Hippocampal formation (tissue), 2 donors: ENCODE data around the gene CDH4.
A peak's percentile ranks its signal among the peaks of the same experiment; 100 is the strongest.

ENCODE experiments used
- DNase-seq, 2 donors: peaks; one replicate each; lab custom pipeline; 2025; lab: John Stamatoyannopoulos, UW

CDH4 gene

GRCh38 chr20:61878478-61879302 is 626.6 kb downstream of the CDH4 start:
- DNase-seq: no peak

GRCh38 chr20:61879303-61879620 is 627.2 kb downstream of the CDH4 start:
- DNase-seq: no peak

DNA sequence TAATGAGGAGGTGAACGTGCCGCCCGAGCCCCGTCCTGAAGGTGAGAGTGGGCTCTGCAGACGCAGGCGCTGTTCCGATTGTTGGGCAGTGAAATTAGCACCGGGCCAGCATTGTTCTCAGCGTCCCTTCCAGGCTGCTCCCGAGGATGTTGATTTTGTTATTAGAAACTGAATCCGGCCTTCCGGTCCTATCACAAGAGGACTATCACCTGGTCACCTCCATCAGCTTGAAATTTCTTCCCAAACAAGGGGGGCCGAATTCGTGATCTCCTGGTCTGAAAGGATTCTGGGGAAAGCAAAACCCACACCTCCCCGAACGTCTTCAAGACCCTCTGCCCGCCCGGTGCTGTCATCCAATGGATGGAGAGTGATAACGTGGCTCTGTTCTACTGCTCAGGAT is 627.6 kb downstream of the CDH4 start:
- DNase-seq: no peak

DNA sequence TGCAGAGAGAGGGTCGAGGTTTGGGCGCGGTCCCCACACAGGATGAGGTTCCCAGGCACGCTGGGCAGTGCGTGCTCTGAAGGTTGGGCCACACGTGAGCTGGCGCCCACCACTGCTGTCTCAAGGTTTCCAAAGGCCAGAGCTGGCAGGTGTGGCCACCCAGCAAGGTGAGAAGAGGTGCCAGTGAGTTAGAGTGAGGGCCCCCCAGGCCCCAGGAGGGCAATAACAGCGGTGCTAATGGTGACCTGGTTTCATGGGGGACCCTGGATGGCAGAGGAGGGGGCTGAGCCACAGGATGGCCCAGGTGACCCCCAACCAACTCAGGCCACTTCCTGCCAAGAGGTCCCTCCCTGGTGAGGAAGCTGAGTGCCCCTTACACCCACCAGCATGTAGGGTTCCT is 628.6 kb downstream of the CDH4 start:
- DNase-seq: no peak

DNA sequence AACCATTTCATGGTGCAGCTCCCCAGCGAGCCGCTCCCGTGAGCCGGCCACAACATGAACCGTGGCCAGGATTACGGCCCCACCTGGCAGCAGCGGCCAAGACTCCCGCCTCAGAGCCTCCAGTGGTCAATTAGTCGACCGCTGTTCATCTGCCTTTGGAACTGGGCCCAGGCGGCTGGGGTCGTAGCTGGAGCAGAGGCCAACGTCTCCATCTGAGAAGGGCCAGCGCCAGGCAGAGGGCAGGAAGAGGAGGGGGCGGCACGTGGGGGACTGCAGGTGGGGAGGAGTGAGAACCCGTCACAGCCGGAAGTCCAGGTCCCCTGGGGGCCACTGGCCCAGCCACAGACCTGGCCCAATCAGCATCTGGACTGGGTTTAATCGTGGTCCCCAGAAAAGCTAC is 629.4 kb downstream of the CDH4 start:
- DNase-seq: no peak

DNA sequence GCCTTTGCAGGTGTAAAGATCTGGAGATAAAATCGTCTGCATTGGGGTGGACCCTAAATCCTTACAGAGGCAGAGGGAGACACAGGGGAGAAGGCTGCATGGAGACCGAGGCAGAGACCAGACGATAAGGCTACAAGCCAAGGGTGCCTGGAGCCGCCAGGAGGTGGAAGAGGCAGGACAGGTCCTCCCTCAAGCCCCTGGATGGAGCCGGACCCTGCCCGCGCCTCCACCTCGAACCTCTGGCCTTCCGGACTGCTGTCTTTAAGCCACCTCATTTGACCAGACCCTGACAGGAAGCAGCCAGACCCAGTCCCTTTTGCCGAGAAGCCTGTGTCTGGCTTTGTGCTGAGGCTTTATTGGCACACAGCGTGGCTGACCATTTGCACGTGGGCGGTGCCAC is 629.8 kb downstream of the CDH4 start:
- DNase-seq: no peak

DNA sequence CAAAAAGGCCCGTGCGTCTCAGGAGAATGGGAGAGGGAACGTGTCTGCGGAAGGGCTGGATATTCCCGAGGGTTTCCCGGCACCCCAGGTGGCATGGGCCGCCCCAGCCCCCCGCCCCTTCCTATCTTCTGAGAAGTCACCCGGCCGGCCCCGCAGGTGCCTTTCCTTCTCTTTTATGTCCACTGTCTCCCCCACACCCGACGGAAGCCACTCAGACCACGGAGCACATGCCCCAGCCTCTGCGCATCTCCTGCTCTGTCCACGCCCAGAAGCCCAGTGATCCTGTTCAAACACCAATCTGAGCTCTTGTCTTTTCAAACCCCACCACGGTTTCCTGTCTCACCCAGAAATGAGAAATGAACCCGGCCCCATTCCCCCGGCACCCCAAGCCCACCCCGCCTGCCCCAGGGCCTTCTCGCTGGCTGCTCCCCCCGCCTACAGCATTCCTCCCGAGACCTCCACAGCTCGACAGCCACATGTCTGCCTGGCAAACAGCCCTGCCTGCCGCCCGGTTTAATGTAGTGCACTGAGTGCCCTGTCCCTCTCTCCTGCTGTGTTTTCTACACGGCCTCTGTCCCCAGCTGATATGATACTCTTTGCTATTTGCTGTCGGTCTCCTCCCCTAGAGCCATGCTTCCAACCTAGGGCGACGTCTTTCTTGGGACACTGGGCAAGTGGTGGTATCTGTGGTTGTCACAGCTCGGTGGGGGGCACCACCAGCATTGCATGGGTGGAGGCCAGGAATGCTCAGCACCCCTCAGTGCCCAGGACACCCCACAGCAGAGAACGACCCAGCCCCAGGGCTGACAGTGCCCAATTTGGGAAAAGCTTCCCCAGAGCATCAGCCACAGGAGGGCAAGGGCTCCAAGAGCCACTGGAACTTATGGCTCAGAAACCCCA is 630.9 kb downstream of the CDH4 start:
- DNase-seq: no peak

DNA sequence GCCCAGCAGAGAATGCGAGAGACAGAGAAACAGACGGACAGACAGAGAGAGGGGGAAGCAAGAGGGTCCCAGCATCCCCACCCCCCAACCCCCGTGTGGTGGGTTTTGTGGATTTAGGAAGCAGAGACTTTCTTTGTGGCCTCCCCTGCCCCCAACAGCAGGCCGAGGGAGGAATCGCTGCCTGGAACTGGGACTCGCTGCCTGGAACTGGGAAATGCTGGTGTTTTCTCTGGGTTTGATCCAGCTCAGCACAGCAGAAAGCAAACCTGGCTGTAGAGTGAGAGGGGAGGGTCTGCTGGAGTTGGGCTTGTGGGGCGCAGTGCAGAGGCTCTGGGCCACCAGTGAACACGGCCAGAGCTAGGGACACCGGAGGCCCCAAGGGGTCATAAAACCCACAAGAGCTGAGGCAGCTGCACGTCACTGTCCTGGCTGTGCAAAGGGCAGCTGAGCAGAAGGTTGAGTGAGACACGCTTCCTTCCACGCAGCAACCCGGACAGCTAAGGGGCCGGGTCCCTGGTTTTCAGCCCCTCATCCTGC is 631.9 kb downstream of the CDH4 start:
- DNase-seq: no peak

DNA sequence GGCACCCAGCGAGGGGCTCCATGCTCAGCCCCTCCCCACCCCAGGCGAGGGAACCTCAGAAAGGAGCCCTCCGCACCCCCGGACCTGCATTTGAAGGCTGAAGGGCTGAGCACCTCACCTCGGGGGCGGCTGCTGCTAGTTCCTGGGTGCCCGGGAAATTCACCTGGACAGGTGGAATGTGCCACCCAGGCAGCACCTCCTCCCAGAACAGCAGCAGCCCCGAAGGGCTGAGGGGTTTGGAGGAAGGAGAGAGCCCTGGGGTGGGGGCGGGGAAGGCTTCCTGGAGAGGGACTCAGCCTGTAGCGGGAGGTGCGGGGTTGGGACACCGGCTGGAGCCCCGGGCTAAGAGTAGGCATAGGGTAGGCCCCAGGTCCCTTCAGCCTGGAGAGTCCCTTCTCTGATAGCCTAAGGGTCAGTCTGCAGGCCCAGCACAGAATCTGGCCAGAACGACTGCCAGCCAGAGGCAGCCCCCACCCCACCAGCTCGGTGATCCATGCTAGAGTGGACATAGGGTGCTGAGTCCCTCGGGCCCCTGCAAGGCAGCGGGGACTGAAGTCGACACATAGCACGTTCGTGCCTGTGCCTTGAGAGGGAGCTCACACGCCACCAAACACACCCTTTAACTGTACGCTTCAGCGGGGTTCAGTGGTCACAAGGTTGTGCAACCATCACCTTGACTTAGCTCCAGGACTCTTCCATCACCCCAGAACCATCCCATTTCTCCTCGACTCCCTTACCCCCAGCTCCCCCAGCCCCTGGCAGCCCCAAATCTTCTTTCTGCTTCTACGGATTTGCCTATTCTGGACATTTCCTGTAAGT is 632.7 kb downstream of the CDH4 start:
- DNase-seq: no peak

GRCh38 chr20:61885759-61886715 is 634.0 kb downstream of the CDH4 start:
- DNase-seq: no peak

DNA sequence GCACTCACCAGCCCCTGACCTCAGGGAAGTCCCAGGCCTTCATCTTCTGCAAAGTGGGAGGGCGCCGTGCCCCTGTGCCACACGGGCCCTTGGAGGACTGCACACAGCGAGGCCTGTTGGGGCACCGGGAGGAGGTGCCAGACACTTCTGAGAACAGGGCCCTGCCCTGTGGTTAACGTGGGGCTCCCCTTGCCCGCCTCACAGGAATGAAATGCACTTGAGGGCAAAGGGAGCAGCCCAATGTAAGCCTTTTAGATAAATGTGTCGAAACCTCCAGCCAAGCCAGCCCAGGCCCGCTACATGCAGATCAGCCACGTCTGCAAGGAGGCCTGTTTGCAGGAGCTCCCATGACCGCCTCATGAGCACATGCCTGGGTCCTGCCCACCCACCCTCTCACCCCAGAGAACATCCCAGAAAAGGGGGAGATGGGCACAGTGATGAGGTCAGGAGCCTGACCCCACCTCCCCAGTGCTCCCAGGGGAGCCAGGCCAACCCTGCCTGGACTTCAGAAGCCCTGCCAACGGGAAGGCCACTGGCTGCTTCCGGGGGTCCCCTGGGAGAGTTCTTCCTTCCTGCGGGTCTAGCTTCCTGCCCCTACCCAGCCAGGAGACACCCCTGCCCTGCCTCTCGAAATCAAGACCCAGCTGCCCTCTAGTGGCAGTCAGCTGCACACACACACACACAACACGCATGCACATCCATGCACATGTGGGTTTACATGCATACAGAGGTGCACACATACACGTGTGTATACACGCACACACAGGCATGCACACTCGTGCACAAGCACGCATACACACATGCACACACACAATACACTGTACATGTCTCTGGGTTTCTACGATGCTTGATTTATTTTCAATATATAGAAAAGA is 634.9 kb downstream of the CDH4 start:
- DNase-seq: peak; percentile 7 to 8

DNA sequence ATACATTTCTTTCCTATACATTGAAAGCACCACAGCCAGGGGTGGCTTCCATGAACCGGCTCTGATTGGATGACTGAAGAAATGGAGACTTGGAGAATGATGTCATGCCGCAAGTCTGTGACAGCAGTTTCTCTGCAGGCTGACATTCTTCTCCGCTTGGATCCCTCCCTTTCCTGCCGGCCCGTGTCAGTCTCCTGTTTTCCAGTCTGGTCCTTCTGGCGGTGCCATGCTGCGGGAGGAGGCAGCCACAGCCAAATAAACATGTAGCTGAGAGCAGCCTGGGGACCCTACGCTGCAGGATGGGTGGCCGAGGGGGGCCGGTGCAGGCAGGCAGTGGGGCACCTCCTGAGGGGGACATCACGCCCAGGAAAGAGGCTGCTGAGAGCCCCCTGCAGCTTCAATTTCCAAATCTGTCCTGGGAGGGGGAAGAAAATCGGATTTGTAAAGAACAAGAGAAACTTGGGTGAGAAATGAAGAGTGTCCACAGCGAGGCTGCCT is 635.6 kb downstream of the CDH4 start:
- DNase-seq: no peak

- no peak for DNase-seq
Observed at GRCh38 chr20:61888101-61888865, 636.2 kb downstream of the CDH4 start.

DNA sequence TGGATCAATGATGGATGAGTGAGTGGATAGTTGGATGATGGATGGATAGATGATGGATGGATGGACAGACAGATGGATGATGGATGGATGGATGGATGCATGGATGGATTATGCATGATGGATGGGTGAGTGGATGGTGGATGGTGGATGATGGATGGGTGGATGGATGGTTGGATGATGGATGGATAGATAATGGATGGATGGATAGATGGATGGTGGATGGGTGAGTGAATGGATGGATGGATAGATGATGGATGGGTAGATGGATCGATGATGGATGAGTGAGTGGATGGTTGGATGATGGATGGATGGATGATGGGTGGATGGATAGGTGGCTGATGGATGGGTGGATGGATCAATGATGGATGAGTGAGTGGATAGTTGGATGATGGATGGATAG is 637.6 kb downstream of the CDH4 start:
- no peak for DNase-seq

GRCh38 chr20:61890210-61890609 is 638.1 kb downstream of the CDH4 start:
- DNase-seq: no peak

GRCh38 chr20:61891476-61891875 is 639.4 kb downstream of the CDH4 start:
- DNase-seq: no peak

- DNase-seq: no peak
Observed at GRCh38 chr20:61891916-61892649, 640.0 kb downstream of the CDH4 start.

DNA sequence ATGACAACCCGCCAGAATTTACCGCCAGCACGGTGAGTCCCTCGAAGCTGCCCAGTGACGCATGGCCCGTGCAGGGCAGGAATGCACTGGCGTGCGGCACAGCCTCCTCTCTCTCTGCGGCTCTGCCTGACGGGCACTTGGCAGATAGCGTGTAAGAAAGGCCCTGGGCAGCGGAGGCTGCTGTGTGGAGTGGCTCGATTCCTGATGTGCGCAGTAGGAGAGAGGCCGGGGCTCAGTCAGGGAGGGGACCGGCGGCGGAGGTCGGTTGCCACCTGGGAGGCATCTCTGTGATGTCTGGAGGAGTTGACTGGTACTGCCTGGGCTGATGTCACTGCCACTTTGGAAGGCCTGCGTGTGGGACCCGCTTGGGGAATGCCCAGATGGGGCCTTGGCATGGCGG is 643.0 kb downstream of the CDH4 start:
- no peak for DNase-seq
